NCI-H2081 (cell line): ENCODE data around the gene ATP8A2.
A peak's percentile ranks its signal among the peaks of the same experiment; 100 is the strongest.
"Not testable (repeated sequence)": the region's sequence is repeated elsewhere in the genome, so short reads cannot be mapped to it uniquely, and the experiment has no call there.

Source experiments
- DNase-seq, 2 experiments: peaks; one replicate each; lab custom pipeline; 2025; lab: John Stamatoyannopoulos, UW

Gene ATP8A2

DNA sequence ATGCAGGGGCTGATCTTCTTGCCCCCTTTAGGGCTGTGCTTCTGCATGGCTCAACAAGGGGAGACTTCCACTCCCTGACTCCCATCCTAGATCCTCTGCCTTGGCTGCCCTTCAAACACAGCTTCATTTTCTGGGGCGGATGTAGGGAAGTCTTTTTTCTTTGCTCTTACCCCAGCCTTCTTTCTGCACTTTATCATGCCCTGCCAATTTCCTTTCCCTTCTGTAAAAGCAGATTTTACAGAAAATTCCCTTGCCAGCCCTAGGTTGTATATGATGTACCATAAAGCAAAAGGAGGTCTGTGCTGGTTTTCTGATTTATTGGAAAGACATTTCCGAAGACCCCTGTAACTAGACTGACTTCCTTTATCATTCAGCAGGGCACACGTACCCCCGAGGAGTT is 396.6 kb downstream of the ATP8A2 start:
- no peak for DNase-seq

DNA sequence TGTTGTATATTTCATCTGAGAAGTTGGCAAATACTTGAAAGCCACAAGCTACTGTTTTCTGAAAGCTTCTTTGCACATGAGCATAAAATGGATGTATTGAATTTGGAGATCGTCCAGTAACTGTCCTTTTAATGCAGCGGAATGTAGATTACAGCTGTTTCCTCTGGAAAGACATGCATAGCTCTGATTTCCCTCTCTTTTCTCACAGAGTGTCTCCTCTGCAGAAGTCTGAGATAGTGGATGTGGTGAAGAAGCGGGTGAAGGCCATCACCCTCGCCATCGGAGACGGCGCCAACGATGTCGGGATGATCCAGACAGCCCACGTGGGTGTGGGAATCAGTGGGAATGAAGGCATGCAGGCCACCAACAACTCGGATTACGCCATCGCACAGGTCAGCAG is 397.1 kb downstream of the ATP8A2 start:
- no peak for DNase-seq

DNA sequence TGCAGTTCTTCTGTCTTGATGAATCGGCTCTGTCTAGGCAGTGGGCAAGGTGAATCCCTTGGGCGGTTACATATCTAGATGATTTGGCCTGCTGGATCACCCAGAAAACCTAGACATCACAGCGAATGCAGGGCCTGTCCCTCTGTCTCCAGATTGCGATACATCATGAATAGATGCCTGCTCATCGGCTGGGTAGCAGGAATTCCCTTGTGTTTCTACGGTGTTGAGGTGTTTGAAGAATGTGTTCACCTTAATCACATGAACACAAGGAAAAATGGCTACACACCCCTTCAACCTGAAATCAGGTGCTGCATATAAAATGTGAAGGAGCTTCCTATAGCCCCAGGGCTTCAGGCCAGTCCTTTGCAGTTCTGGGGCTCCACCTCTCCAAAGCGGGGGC is 398.8 kb downstream of the ATP8A2 start:
- DNase-seq, result no peak

DNA sequence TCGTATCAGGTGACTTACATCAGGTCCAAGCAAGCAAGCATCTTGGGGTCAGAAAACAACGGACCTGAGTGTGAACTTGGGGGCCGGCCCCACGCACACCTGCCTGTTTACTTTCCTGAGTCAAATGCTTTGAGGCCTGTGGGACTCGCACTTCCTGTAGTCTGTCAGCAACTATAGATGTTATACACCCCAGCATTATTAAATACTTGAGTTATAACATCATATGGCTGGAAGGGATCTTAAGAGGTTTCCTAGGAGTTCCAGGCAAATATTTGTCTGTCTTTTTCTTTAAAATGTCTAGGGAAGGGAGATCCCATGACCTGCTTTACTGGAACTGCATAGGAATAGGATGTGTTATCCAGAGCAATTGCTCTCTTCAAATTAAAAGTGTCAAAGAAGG is 399.4 kb downstream of the ATP8A2 start:
- DNase-seq, result no peak

DNA sequence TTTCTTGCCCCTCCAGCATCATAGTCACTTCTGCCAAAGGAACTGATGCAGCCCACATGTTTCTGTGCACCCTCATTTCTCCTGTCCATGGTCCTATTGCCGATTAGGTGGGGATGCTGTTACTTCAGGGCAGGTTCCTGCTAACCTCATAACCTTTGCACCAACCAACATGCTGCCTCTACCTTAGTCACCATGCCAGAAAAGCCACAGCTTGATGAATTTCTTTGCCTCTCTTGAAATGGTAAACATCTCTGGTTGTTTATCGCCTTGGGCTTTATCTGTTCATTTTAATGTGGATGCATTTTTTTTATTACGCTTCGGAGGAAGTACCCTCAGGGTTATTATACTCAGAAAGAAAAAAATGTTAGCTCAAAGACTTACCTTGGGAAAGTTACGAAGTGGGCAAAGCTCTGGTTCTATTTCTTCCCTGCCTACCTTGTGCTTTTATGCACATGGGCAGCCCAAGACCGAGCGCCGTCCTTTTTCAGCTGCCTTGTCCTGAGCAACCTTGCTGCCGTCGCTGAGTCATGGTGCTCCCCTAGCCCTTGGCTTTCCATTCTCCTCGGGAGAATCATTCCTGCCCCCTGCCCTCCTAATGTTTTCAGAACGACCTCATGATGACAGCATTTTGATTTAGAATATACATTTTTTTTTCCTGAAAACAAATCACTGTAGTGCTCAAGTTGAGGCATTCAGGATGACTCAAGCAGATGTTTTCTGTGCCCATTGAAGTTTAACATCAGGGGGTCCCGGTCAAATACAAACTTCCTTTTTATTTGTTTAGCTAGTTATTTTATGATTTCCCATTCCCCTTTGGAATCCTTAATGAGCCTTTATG is 400.1 kb downstream of the ATP8A2 start:
- no peak for DNase-seq

DNA sequence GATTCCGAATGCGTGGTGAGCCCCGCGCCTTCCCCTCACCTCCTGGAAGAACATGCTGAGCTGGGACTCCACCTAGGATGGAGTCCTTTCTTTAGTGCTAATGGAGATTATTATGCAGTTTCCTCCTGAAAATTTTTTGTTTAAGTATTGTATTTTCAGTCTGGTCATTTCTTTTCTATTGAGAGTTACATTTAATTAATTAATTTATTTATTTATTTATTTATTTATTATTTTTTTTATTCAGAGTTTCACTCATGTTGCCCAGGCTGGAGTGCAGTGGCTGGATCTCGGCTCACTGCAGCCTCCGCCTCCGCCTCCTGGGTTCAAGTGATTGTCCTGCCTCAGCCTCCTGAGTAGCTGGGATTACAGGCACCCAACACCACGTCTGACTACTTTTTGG is 400.8 kb downstream of the ATP8A2 start:
- DNase-seq, result not testable (repeated sequence)

DNA sequence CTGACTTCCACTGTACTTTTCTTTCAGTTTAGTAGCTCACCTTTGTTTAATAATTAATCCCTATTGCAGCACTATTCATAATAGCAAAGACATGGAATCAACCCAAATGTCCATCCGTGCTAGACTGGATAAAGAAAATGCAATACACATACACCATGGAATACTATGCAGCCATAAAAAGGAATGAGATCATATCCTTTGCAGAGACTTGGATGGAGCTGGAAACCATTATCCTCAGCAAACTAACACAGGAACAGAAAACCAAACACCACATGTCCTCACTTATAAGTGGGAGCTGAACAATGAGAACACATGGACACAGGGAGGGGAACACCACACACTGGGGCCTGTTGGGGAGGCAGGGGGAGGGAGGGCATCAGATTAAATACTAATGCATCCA is 402.3 kb downstream of the ATP8A2 start:
- not testable (repeated sequence) for DNase-seq

DNA sequence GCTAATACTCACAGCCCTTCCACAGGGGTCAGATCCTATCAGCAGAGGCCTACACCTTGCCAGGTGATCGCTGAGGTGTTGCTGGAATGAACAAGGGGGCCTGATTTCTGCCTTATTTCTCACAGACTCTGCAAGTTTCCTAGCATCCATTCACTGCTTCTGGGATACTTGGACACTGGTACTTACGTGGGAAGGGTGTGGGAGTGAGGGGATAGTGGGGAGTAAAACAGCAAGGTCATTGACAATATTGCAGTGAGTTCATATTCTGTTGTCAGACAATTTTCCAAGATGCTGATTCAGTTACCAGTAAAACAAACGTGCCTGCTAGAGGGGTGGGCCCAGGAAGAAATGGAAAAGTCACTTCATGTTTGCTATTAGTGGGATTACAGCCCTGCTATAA is 403.5 kb downstream of the ATP8A2 start:
- DNase-seq, result no peak

DNA sequence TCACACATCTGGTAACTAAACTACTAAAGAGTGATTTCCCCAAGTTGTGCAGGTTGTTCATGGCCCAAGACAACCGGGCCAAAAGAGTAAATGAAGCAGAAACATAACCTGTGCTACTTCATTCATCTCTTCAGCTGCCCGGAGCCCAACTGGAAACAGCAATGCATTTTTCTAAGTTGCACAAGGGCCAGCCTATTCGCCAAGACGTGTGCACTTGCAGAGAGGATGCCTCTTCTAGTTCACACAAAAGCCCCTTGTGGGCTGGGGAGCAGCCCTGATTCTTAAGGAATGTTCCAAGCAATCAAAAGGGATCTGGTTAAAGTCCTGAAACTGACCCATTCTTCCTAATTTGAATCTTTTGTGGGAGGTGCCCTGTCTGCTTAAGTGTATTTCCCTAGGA is 404.2 kb downstream of the ATP8A2 start:
- no peak for DNase-seq

DNA sequence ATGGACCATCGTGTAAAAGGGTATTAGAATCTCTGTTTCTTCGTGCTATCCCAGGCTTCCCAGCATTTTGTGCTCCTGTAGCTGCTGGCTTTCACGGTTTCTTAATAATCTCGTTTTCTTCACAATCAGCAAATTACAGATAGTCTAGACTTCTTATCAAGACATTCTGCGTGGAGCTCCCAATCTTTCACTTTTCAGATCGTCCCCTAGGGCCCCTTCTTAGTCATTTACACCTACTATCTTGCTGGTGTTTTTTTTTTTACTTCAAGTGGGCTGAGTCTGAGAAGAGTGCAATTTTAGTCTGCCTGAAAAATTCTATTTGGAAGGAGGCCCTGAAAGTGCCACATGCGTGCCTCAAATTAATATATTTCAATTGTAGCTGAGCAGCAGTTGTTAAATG is 404.9 kb downstream of the ATP8A2 start:
- DNase-seq, result no peak

DNA sequence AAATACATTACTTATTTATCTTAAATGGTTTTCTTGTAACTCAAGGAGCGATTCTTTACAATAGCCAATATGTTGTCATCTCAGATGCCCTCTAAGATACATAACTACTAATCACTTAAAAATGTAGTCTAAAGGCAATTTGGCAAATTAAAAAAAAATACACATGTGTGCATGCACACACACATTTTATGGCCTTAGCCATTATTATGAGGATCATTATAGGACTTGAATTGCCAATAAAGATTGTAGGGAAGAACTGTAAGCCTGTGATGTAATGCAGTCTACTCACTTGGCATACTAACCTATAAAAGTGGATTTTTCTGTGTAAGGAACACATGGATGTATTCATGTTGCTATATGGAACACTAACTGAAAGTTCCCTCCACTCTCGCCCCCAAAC is 405.7 kb downstream of the ATP8A2 start:
- no peak for DNase-seq

DNA sequence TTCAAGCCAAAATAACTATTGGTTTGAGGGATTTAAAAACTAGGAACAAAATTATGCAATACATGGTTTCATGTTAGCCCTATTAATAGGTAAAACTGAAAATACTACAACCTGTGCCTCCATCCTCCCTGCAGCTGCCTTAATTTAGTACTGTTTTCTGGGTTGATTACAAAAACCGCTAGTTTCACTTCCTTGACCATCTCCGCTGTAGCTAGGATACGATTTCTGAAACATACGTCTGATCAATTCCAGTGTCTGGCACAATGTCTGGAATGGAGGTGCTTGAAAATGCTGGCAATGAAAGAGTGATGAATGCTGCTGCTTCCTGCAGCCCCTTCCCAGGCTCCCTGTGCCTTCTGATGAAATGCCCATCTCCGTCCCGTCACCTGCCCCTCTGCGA is 406.6 kb downstream of the ATP8A2 start:
- no peak for DNase-seq

DNA sequence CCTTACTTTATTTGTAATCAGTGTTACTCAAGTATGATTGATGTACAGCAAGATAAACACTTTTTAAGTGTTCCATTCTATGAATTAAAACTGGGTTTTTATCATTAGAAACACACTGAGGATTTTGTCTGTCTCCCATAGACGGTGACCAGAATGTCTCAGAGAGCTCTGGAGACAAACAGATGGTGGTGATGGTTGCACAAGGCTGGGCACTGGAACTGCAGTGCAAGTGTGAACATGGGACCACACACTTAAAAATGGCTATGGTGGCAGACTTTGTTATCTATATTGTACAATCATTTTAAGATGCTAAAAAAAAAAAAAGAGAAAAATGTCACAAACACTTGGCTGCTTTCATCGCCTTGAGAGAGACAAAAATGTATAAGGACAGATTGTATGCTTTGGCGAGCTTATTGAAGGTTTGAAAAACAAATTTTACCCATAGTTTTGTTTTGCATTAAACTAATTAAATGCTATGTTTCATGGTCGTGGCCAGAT is 407.1 kb downstream of the ATP8A2 start:
- DNase-seq, result no peak

DNA sequence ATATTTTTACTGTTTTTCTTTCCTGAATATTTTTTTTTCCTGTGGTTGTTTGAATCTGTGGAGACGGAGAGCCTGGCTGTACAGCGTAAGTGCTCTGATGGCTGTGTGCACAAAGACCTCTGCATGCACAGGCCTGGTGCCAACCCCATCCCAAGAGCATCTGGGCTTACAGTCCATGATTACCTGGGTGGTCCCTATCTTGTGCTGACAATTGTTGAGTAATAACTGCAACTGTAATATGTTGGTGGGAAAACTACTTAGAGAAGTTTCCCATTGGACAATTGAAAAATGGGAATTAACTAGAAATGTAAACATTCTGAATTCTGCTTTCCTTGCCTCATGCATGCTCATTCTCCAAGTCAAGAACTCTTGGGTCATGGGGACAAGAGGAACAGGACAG is 411.3 kb downstream of the ATP8A2 start:
- no peak for DNase-seq

DNA sequence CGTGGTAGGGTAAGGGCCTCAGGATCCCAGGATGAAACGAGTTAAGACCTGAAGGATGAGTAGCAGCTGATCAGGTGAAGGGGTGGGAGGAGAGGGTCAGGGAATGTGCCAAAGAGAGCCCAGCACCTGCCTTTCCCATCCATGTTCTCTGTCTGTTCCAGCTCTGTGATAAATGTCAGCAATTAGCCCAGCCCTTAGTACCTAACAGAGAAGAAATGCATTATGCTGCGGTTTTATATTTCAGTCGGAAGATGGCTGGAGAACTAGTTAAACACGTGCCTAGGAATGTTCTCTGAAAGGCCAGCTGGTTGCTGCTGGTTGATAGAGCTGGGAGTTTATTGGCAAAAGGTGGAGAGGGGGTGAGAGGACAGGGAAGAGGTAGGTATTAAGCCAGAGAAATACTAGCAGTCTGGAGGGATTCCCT is 411.8 kb downstream of the ATP8A2 start:
- DNase-seq, result peak; percentile 20 to 62

DNA sequence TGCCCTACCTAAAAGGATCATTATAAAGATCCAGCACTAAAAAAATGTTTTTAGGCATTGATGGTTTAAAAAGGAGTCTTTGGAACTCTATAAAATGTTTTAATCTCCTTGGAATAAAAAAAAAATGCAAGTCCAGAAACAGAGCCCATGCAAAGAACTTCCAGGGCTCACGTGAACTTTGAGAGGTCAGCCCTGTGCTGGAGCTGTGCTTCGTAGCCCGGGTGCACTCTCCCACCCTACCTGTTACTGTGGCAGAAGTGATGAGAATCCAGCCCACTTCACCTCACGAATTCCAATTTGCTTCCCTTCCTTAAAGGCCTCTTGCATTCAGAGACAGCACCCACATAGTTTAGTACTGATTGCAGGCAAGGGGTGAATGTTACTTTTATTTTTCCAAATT is 412.3 kb downstream of the ATP8A2 start:
- DNase-seq, result no peak

DNA sequence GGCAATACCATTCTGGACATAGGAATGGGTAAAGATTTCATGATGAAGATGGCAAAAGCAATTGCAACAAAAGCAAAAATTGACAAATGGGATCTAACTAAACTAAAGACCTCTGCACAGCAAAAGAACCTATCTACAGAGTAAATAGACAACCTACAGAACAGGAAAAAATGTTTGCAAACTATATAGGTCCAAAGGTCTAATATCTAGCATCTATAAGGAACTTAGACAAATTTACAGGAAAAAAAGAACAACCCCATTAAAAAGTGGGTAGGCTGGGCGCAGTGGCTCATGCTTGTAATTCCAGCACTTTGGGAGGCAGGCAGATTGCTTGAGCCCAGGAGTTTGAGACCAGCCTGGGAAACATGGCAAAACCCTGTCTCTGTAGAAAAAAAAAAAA is 418.4 kb downstream of the ATP8A2 start:
- not testable (repeated sequence) for DNase-seq

DNA sequence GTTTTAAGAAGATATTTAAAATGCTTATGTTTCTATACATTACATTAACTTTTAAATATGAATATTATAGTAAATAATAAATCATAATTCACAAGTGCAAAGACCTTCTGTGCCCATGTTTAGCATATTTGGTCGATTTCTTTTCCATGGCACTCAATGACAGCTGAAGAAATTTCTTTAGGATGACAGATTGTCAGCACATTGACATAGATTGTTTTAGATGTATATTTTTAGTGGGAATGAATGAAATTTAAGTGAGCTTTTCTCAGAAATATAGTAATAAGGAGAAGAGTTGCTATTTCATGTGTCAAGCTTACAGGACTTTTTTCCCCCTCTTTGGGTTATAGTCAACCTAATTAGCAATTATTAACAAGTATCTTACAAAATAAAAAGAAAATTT is 423.5 kb downstream of the ATP8A2 start:
- no peak for DNase-seq

DNA sequence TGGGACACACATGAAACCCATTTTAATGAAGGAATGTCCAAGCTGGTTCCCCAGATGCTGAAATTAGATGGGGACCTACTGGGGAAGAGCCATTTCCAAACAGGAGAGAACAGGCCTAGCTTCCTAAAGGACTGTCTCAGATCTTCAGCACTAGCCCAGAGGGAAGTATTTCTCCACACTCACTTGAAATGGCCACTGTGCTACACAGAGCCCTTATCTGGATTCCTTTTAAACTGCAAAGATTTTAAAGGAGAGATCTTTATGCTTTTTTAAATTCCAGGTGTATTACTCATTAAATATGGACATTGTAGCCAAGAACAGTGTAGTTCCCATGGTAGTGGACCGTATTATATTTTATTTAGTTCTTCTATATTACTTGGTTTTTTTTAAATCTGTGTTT is 424.7 kb downstream of the ATP8A2 start:
- DNase-seq, result no peak

DNA sequence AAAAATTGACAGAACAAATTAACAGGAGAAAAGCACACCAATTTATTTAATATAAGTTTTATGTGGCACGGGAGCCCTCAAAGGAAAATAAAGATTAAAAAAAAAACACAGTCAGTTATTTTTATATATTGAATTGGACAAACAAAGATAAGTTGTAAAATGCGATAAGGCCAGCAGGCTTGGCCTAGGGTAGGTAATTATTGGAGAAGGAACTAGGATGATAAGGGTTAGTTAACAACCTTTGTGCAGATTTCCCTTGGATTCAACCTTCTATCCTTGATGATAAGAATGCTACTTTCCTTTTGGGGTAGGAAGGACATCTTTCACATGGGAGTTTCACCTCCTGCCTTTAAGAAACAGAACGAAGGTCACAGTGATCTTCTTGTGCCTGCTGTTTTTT is 427.2 kb downstream of the ATP8A2 start:
- no peak for DNase-seq

DNA sequence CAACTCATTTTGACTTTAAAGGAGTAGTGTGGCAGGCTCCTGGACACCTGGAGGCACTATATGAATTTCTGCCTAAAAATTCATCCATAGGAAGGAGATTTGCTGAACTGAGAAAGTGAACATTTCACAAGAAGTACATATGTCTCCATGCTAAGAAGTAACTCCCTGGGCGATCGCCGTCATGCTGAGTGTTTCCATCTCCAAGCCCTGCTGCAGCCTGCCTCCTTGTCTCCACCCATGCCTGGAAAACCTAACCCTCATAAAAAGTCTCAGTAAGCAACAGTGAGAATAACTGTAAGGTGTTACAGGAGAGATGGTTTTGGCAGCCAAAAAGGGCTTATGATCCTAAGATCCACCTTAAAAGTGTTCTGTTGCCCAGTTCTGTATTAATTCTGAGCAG is 428.7 kb downstream of the ATP8A2 start:
- DNase-seq, result no peak

DNA sequence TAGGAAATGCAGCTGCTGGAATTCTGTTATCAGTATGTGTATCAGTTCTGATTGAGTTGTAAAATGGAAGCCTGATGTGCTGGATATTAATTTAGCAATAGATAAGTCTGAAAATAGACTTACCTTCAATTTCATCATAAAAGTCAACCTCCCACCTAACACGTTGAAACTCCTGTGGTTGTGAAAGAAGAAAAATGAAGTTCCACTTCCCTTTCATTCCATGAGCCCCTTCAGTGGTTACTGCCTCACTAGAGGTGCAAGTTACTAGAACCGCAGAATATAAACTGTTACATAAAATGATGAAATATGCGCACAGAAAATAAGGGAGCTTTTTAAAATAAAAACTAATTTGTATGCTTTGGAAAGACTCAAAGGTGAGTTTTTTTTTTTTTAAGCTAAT is 430.8 kb downstream of the ATP8A2 start:
- no peak for DNase-seq

DNA sequence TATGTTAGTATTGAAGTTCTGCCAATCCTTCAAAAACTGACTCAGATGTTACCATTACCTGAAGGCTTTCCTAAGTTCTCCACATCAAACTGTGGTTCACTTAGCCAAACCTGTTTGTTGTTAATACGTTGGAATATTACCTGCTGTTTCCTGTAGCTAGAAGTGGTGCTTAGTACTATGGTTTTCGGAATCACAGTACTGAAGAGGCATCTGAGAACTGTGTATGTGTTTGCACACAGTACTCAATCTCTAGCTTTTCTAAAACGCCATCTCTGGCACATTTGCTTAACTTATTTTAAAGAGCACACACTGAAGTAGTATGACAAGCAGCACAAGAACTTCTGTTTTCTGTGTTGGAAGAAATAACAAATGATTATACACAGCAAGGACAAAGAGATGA is 431.9 kb downstream of the ATP8A2 start:
- DNase-seq, result no peak
